ENCODE measurements around the gene SYNGR4. TPM values are rescaled to one million over a fixed set of nuclear protein-coding genes. Genes with fewer than 3 reads are reported as not detected.

The SYNGR4 gene
- polyA plus RNA-seq, 1 donor (not counting 4 experiments of a cell fraction or from before 2014, with no cell fraction given): not detected

- Histone ChIP-seq H3K4me3 (ENCODE audit: control insufficient read depth in 2 of 3, extremely low read depth in 1 of 3, insufficient read depth in 2 of 3, low read depth in 1 of 3, low read length in 3 of 3) (peak overlapping the region; percentile 41 to 86 (median 77)), H3K79me2 (ENCODE audit: control insufficient read depth, insufficient read depth, low read length) (no peaks in the 10 kb centered on the region), H3K4me2 (ENCODE audit: control insufficient read depth, extremely low read depth, insufficient read depth, low read depth, low read length) (peak overlapping the region; percentile 98), H2AFZ (ENCODE audit: control insufficient read depth, low read length) (peak overlapping the region; percentile 71), H4K20me1 (ENCODE audit: control insufficient read depth, extremely low read depth, insufficient read depth, low read length) (no peaks in the 10 kb centered on the region), H3K4me1 (ENCODE audit: control insufficient read depth, extremely low read depth, insufficient read depth, low read length) (peaks cover 29% of the 10 kb centered on the region), H3K9ac (ENCODE audit: control insufficient read depth, extremely low read depth, insufficient read depth, low read length) (peak overlapping the region; percentile 80), H3K9me3 (ENCODE audit: control insufficient read depth, low read depth, low read length) (no peaks in the 10 kb centered on the region), H3K9me1 (ENCODE audit: control insufficient read depth, extremely low read depth, insufficient read depth, low read length) (no peaks in the 10 kb centered on the region), H3K27ac (ENCODE audit: control insufficient read depth, insufficient read depth, low read length) (peak overlapping the region; percentile 86), H3K27me3 (ENCODE audit: control insufficient read depth, extremely low read depth, insufficient read depth, low read length) (no peaks in the 10 kb centered on the region), H3K36me3 (ENCODE audit: control insufficient read depth in 2 of 2, extremely low read depth in 1 of 2, insufficient read depth in 2 of 2, low read length in 2 of 2) (peaks cover 0 to 3% of the 10 kb centered on the region in 2 experiments)
- peak; percentile 89 for FAIRE-seq
- peak; percentile 99 for DNase-seq (ENCODE audit: low read depth, low spot score)
- TF ChIP-seq EZH2 (IDR thresholded peaks at IDR 0.05; ENCODE audit: low read length) (no peak), CTCF (optimal IDR thresholded peaks at IDR 0.05 in 1 of 3, IDR thresholded peaks at IDR 0.05 in 1 of 3, conservative IDR thresholded peaks at IDR 0.05 in 1 of 3; ENCODE audit: extremely low read depth in 1 of 3, insufficient read depth in 2 of 3, low read length in 3 of 3) (no peak)
- dilution Hi-C loops (cut with MboI; ENCODE audit: extremely low pct_ligation_motif_present, low sequenced_read_pairs): no loop called here
Observed at GRCh38 chr19:48332662-48333466, 31.3 kb upstream of the SYNGR4 start.

GRCh38 chr19:48333467-48334384 lies 30.4 kb upstream of the SYNGR4 start:
- peak overlapping the region; percentile 80 for H3K9ac ChIP-seq (ENCODE audit: control insufficient read depth, extremely low read depth, insufficient read depth, low read length)
- H4K20me1 ChIP-seq (ENCODE audit: control insufficient read depth, extremely low read depth, insufficient read depth, low read length): no peaks in the 10 kb centered on the region
- no peaks in the 10 kb centered on the region for H3K79me2 ChIP-seq (ENCODE audit: control insufficient read depth, insufficient read depth, low read length)
- H3K27me3 ChIP-seq (ENCODE audit: control insufficient read depth, extremely low read depth, insufficient read depth, low read length): no peaks in the 10 kb centered on the region
- H3K4me3 ChIP-seq (ENCODE audit: control insufficient read depth in 2 of 3, extremely low read depth in 1 of 3, insufficient read depth in 2 of 3, low read depth in 1 of 3, low read length in 3 of 3): peak overlapping the region; percentile 41 to 86 (median 77)
- H3K9me1 ChIP-seq (ENCODE audit: control insufficient read depth, extremely low read depth, insufficient read depth, low read length): no peaks in the 10 kb centered on the region
- peak overlapping the region; percentile 86 for H3K27ac ChIP-seq (ENCODE audit: control insufficient read depth, insufficient read depth, low read length)
- peak; percentile 69 for DNase-seq (ENCODE audit: low read depth, low spot score)
- TF ChIP-seq EZH2 (IDR thresholded peaks at IDR 0.05; ENCODE audit: low read length) (no peak), CTCF (optimal IDR thresholded peaks at IDR 0.05 in 1 of 3, IDR thresholded peaks at IDR 0.05 in 1 of 3, conservative IDR thresholded peaks at IDR 0.05 in 1 of 3; ENCODE audit: extremely low read depth in 1 of 3, insufficient read depth in 2 of 3, low read length in 3 of 3) (peak; percentile 68 to 96 (median 93))
- peak overlapping the region; percentile 98 for H3K4me2 ChIP-seq (ENCODE audit: control insufficient read depth, extremely low read depth, insufficient read depth, low read depth, low read length)
- H2AFZ ChIP-seq (ENCODE audit: control insufficient read depth, low read length): peak overlapping the region; percentile 74
- H3K4me1 ChIP-seq (ENCODE audit: control insufficient read depth, extremely low read depth, insufficient read depth, low read length): peaks cover 29% of the 10 kb centered on the region
- no peaks in the 10 kb centered on the region for H3K9me3 ChIP-seq (ENCODE audit: control insufficient read depth, low read depth, low read length)
- dilution Hi-C loops (cut with MboI; ENCODE audit: extremely low pct_ligation_motif_present, low sequenced_read_pairs): no loop called here
- H3K36me3 ChIP-seq (ENCODE audit: control insufficient read depth in 2 of 2, extremely low read depth in 1 of 2, insufficient read depth in 2 of 2, low read length in 2 of 2): peaks cover 0 to 3% of the 10 kb centered on the region in 2 experiments
- FAIRE-seq: no peak

All from keratinocyte (primary cell).